HG03066 (cell line): ENCODE measurements around the gene TENM4.

ENCODE experiments used
- ATAC-seq: cut with Tn5 transposase; IDR thresholded peaks from one replicate; pipeline ENCODE4 v1.9.1; 2021; ENCODE audit warnings: low read depth; ENCODE audit not compliant: unreplicated experiment

TENM4 gene

DNA sequence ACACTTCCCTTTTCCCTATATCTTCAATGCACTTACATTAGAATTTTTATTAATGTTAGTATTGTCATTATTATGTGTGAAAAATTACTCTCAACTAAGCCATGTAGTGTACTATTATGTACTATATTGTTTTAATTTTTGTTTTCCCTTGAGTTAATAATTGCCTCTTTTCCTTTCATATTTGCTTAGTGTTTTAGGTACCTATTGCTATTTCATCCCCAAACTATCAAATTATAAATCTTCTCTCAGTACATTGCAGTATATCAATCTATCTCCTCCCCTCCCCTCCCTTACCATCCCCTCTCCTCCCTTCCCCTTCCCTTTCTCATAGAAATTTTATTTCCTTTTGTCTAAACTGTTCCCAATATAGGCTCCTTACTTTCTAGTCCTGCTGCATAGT lies 12.8 kb upstream of the TENM4 start:
- no peak for ATAC-seq

DNA sequence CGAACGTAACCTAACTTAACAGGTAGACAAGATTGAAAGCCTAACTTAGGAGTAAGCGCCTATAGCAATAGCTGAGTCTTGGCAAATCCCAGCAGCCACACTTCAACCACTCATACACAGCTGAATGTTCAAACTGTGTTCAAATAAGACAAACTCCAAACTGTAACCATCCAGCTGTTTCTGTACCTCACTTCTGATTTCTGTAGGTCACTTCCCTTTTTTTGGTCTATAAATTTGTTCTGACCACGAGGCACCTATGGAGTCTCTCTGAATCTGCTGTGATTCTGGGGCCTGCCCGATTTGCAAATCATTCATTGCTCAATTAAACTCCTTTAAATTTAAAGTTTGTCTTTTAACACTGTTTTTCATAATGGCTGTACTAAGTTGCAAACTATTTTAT lies 8.2 kb upstream of the TENM4 start:
- no peak for ATAC-seq

DNA sequence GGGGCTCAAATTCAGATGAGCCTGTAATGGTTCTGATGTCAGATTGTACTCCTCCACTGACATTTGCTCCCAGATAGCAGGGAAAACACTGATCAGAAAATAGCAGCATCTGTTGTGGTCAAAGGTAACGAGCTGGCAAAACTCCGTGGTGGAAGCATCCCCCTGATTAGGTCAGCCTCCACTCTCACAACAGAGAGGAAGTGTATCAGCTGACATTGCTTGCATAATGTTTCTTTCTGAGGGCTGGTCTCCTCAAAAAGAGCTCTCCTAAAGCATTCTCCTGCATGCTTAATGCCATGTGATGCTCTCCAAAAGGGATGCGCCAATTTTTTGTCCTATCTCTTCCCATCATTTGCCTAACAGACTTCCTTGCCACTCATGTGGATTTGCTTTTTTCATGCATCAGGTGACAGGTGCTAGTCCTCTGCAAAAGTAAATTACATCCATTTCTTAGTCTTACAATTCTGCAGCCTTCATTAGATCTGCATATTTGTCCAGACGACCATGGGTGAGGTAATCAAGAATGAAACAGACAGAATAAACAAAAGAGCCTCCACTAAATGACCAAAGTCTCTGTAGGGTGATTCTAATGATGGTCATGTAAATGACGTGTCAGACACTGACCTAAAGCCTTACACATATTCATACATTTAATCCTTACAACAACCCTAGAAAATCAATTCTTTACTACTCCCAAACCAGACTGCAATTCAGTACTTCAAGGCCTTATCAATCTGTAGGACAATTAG lies 6.4 kb upstream of the TENM4 start:
- ATAC-seq = no peak

DNA sequence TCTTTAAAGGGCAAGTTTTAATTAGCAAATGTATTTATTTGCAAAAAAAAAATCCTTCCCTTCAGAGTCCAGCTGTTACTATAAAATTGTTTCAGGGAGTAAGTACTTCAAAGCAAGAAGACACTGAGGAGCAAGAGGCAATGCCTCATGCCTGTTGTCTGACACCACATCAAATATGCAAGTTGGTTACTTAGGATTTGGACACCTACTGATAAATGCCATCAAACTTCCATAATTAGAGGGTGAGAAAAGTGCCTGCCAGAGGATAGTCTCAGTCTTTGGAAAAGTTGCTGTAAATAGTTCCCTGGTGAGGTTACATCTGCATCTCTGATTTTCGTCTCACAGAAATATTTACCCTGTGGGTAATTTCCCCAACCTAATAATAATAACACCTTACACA lies 4.1 kb upstream of the TENM4 start:
- ATAC-seq = no peak

DNA sequence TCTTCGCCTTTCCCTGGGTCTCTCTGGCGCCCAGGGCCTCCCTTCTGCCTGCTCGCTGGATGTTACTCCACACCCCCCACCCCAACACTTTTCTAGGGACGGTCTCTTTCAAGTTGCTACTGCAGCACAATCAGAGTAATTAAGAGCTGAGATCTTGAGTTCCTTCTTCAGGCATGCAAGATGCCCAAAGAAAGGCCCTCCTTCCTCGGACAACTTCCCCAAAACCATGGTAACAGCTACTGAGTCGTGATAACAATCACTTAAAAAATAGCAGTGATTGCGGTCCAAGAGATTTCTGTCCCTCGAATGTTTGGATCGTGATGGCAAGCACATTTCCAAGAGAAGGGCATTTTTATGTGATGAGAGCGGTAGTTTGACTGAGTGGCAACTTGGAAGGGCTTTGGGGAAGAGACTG lies 638 bp upstream of the TENM4 start:
- no peak for ATAC-seq

DNA sequence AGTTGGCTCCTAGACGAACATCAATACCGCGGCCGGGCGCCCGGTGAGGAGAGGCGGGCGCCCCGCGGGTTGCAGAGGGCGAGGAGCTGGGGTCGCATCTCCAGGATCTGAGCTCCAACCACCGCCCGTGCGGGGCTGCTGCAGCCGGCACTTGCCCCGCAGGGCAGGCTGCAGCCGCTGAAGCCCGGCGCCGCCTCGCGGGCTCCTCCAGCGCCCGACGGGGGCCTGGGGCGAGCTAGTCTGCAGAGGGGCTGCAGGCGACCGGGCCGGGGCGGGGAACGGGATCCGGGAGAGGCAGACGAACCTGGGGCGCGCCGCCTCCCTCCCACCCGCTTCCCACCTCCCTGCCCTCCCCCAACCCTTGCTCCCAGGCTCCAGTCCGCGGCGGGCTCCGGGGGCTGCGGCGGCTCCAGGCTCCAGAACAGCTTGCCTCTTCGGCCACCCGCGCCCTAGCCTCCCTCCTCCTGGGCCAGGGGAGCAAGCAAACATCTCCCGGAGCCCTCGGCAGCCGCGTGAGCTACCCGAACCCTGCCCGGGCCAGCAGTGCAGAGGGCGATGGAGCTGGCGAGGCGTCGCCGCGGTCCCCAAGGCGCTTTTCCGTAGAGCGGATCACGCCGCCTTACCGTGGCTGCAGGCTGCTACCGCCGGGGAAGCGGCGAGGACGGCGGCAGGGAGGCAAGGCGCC lies 802 bp downstream of the TENM4 start:
- ATAC-seq = no peak

DNA sequence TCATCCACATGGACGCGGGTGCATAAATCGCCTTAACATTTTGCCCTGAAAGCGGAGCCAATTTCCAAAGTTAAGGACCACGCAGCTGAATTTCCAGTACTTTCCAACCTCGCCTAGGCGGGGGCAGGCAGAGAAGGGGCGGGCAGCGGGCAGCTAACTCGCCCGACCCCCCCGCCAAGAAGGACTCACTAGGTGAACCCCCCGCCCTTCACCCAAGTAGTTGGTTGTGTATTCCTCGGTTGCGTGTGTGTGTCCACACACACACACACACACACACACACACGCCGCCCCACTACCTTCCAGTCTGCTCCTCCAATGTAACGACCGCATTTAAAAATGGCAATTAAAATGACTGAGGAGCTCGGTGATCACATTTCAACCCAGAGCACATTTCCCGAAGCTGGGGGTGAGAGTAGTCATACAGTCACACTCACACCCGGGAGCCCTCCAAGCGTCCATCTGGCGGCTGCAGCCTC lies 1.4 kb downstream of the TENM4 start:
- ATAC-seq = no peak

DNA sequence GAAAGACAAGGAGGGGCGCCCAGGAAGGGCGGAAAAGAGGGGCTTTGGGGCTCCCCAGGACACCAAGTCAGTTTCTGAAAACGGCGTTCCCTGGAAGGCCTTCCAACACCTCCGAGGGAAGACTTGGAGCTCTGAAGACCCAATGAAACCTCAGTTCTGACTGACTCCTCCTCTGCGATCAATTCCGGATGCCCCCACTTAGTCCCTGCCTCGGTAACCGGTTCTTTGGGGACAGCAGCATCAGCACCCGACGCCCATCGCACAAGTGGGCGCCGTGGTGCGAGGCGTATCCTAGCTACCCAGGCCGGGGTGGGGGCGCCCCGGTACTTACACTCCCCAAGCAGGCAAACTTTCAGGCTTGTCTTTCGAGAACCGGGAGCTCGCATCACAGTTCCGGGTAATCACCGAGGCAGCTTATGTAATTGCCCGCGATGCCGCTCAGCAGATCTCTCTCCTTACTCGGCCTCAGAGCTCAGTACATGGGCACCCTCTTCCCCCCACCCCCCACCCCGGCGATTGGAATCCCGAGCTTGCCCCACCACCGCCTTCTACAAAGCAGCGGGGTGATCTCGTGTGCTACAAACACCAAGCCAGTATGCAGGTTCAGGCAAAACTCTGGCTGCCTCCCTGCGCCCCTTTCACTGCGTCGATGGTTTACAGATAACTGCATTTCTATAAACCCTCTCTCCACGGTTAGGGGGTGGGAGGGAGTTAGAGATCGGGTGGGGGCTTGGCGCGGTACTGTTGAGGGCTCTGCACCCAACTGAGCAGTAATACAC lies 2.0 kb downstream of the TENM4 start:
- no peak for ATAC-seq

DNA sequence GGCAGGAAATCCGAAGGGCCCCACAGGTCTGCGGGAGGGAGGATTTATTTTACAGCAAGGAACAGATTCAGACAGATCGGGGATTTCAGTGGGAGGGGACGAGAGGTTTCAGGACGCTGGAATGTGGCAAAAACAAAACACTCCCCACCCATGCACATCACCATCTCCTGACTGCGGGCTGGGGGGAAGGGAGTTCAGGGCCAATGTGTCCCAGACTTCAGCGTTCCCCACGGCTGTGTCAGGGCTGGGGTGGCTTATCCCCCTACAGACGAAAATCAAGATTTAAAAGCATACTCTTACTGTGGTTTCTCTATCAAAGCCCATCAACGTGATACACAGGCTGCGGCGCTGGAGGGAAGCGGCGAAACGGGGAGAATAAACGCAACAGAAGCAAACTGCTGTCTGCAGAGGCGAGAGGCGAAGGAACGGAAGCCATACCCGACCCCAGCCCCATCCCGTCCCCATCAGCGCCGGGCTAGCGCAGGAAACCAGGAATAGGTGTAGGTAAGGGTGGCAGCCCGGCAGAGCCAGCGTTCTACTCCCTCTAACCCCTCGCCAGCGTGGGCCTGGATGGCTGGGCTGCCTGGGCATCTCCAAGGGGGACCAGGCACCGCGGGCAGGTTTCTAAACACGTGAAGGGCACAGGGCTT lies 2.7 kb downstream of the TENM4 start:
- ATAC-seq = no peak

DNA sequence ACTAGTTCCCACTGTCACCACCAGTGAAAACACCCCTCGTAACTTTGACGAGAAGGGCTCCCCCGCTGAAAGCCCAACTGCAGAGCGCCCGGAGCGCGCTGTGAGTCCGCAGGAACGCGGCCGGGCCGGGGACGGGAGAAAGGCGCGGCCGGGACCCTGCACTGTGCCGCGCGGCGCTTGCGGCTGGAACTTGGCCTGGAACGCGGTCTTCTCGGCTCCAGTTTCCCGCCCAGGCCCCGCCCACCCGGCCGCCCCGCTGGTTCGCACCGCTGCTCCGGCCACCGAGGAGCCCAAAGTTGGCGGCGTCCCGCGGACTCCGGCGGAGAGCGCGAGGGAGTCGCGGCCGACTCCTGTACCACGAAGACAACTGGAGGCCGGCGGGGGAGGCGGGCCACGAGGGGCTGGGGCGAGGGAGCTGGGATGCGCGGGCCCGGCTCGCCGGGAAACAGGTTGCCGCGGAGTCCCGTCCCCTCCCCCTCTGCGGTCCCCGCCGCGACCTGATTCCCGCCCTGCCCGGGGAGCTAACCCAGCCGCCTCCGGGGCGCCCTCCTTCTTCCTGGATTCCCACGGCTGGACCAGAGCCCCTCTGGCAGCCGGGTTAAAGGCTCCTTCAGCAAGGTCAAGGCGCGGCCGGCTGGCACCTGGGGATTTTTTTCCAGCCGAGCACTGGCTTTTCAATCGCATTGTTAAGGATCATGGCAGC lies 3.4 kb downstream of the TENM4 start:
- ATAC-seq = no peak

DNA sequence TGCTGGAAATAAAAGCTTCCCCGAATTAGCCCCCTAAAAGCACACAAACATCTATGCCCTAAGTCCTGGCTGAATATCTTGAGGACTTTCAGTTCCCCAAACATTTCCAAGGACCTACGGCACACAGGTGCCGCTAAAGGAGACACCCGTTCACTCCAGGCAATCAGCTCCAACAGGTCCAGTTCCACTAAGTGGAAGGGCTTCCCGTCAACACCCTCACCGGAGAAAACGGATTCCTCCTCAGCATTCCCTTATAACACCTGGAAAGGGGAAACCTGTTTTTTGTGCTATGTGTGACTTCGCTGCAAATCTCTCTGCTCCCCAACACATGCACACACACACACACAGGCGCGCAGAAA lies 3.9 kb downstream of the TENM4 start:
- ATAC-seq = no peak

DNA sequence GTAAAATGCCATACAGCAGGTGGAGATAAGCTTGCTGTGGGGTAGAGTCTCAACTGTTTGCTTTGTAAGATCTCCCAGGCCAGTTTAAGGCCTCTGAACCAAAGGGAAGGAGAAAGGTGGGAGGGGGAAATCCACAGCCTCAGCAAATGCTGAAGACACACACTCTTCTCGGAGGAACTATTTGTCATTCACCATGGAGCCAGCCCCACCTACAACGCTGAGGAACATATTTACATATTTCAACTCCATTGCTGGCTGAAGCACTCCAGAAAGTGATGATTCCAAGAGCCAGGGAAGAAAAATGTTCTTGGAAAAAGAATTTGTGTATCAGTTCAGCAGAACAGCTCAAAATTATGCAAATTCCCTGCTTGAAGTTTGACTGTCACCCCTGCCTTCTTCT lies 6.5 kb downstream of the TENM4 start:
- ATAC-seq = no peak

DNA sequence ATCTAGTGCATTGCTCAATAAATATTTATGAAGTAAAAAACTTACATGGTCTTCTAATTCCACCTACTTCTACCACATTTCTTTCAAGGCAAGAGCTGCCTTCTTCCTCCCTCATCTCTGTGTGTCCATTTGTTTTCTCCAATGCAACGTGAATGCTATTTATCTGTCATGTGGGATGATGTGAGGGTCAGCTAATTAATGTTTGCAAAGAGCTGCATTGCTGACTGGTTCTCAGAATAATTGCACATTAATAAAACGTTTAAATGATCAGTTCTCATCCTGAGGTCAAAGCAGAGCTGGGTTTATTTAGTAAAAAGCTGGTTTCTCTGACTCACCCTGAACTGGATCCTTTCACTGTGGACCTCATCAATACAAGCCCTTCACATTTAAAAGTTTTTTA lies 8.7 kb downstream of the TENM4 start:
- no peak for ATAC-seq

DNA sequence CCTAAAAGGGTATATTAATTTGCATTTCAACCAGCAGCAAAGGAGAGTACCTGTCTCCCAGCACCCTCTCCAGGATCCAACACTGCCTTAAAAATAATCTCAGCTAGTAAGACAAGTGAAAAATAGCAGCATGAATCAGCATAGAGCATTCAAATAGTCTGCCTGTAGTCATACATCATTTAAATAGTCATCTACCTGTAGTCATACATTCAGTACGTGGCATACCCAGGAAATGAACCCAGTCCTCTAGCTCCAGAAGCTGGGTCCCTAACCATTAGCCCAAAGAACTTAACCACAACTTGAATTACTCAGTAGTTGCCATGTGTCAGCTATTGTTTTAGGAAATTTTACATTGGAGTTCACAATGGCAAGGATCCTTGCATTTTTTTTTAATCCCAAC lies 9.3 kb downstream of the TENM4 start:
- ATAC-seq = no peak

DNA sequence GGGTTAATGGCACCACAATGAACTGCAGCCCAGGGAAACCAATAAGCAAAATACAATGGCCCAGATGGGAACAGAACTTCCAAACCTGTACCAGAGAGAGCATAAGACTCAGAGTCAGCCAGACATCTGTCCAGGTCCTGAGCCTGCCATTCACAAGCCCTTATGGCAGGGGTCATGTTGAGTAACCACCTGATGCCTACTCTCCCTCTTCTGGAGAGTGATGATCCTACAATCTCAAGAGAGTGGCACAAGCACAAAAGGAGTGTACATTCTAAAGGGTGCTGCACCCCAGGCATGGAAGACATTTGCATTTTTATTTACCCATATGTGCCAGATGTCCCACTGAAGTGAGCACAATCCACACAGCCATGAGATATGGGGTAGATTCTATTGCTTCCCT lies 10.6 kb downstream of the TENM4 start:
- ATAC-seq = no peak

DNA sequence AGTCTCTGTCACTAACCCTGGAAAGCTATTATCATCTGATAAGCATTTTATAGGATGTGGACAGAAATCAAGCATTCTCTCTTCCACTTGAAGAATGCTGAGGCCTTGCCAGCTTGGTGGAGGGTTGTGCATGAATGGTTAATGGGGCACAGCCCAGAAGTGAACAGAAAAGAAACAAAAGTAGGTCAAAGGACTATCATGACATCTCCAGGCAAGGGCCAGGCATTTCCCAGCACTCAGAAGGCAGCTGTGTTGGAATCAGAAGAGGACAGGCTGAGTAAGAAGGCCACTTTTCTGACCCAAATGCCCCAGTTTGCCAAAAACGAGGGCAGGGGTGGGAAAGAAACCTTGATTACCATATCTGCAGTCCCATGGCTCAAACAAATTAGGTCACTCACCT lies 12.4 kb downstream of the TENM4 start:
- no peak for ATAC-seq

DNA sequence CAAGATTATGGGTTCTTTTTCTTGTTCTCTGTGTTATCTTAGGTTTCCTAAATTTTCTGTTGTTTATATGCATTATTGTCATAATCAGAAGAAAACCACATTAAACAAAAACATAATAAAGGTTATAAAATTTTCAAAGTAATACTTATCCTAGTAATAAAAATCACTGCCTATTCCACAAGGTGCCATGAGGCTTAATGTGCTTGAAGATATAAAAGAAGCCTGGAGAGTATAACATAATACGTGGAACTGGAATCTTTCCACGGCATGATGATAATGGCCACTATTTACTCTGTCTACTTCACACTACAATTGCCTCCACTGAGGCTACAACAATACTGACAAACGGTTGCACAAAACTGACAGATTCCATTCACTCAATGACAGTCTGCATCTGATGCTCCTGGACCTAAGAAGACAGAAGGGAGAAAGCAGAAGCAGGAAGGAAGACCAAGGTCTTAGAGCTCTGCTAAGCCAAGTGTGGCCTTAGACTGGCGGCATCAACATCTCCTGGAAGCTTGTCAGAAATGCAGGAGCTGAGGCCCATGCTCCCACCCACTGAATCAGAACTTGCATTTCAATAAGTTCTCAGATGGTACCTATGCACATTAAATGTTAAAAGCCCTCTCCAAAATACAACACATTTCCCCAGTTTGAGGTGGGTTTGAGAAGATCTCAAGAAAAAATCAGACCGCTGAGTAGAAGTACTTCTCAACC lies 13.1 kb downstream of the TENM4 start:
- no peak for ATAC-seq

DNA sequence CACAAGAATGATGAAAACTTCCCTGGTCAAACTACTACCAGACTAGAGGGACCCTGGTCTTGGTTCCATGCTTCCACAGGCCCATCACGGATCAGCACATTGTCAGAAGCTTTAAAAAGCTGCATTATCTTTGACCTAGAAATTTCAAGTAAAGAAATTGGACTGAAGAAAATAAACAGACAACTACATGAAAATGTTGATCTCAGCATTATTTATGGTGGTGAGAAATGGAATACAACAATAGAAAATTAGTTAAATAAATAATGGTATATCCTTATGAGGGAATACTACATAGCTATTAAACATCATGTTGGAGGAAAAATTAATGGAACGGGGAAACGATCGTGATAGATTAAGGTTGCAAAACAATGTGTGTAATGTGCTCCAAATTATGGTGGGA lies 13.7 kb downstream of the TENM4 start:
- ATAC-seq = no peak

DNA sequence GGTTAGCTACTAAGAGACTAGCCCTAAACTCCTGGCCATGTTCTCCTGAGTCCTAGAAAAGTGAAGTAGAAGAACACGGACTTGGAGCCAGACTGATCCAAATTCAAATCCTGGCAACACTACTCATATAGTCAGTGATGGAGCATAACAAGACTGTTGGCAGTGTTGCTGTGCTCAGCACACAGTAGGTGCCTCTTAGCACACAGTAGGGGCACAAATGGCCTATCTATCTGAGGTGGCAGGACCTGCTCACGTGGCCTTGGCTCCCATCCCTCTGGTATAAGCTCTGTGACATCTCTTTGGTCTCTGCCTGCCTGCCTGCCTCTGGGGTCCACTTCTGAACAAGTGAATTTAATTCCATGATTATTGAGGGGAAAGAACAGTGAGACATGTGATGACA lies 15.4 kb downstream of the TENM4 start:
- ATAC-seq = no peak

DNA sequence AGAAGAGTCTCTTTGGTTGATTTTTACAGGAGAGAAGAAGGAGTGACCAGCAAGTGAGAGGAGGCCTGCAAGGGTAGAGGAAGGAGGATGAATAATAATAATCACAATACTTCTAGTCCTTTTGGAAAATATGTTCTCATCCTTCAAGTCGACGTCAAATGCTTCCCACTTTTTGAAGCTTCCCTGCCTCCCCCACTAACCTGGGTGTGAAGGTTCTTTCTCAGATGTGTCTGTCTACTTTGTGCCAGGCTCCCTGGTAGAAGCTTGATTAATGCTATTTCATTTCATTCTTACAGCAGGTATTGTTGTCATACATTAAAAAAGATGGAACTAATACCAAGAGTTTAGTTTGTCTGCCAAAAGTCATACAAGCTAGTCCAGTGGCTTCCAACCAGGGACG lies 17.1 kb downstream of the TENM4 start:
- no peak for ATAC-seq
